Neural cell (in vitro differentiated cells): ENCODE results near the gene EIF4A3. TPM values are rescaled to one million over a fixed set of nuclear protein-coding genes. Genes with fewer than 3 reads are reported as not detected.

Experiments used
- H2AFZ ChIP-seq: fragments of 200-600, 300-800 bp; sonication (generic), shearing (Covaris generic); 2 replicates; pipeline ENCODE4 v1.6.0; 2014; ENCODE audit warnings: low read depth, mild to moderate bottlenecking, antibody characterized with exemption, low read length, moderate library complexity
- H3F3A ChIP-seq: fragments of 200-600 bp; shearing (Covaris generic); 2 replicates; pipeline ENCODE4 v1.6.1; 2016; ENCODE audit warnings: mild to moderate bottlenecking, moderate library complexity, mixed read lengths, antibody characterized with exemption, low read length; ENCODE audit not compliant: insufficient read depth, poor library complexity, severe bottlenecking
- H3K27ac ChIP-seq: fragments of 200-600, 300-800 bp; sonication (generic), shearing (Covaris generic); 2 replicates; pipeline ENCODE4 v1.5.1; 2014; ENCODE audit warnings: mild to moderate bottlenecking, low read length, moderate library complexity
- H3K27me3 ChIP-seq: fragments of 300-800, 200-600 bp; sonication (generic), shearing (Covaris generic); 2 replicates; pipeline ENCODE4 v1.6.0; 2014; ENCODE audit warnings: mild to moderate bottlenecking, low read depth, low read length, moderate library complexity; ENCODE audit not compliant: insufficient read depth
- H3K36me3 ChIP-seq: fragments of 300-800, 200-600 bp; sonication (generic), shearing (Covaris generic); 2 replicates; pipeline ENCODE4 v1.5.1; 2014; ENCODE audit warnings: mild to moderate bottlenecking, antibody characterized with exemption, low read length, moderate library complexity; ENCODE audit not compliant: insufficient read depth
- H3K4me2 ChIP-seq: fragments of 300-800, 200-600 bp; sonication (generic), shearing (Covaris generic); 2 replicates; pipeline ENCODE4 v1.6.0; 2014; ENCODE audit warnings: mild to moderate bottlenecking, low read length
- H3K4me3 ChIP-seq: fragments of 300-800, 200-600 bp; sonication (generic), shearing (Covaris generic); 2 replicates; pipeline ENCODE4 v1.5.1; 2014; ENCODE audit warnings: mild to moderate bottlenecking, low read length, moderate library complexity
- H3K79me2 ChIP-seq: fragments of 200-600 bp; shearing (Covaris generic); replicated peaks from 2 replicates; pipeline ENCODE4 v1.6.0; 2014; ENCODE audit warnings: mild to moderate bottlenecking, low read length, moderate library complexity; ENCODE audit not compliant: insufficient read depth
- H3K9ac ChIP-seq: fragments of 300-800, 200-600 bp; sonication (generic), shearing (Covaris generic); 2 replicates; pipeline ENCODE4 v1.6.1; 2016; ENCODE audit warnings: mild to moderate bottlenecking, low read length, mixed read lengths
- H3K9me2 ChIP-seq: fragments of 200-600 bp; shearing (Covaris generic); 2 replicates; pipeline ENCODE4 v1.6.1; 2016; ENCODE audit warnings: mild to moderate bottlenecking, low read length, mixed read lengths; ENCODE audit not compliant: insufficient read depth
- H3K9me3 ChIP-seq: fragments of 200-600, 300-800 bp; sonication (generic), shearing (Covaris generic); 2 replicates; pipeline ENCODE4 v1.6.1; 2016; ENCODE audit warnings: mild to moderate bottlenecking, mixed run types, low read length, moderate library complexity, mixed read lengths
- H4K20me1 ChIP-seq: fragments of 200-600 bp; shearing (Covaris generic); 2 replicates; pipeline ENCODE4 v1.6.1; 2016; ENCODE audit warnings: mild to moderate bottlenecking, mixed run types; ENCODE audit not compliant: insufficient read depth
- EP300 ChIP-seq: fragments of 450-650 bp; conservative IDR thresholded peaks from 2 replicates; pipeline ENCODE4 v1.6.1; 2014; ENCODE audit warnings: antibody characterized with exemption, mild to moderate bottlenecking, moderate library complexity; ENCODE audit not compliant: poor library complexity, severe bottlenecking
- EZH2 ChIP-seq: fragments of 200-600, 300-800 bp; shearing (Covaris generic), sonication (generic); IDR thresholded peaks from 2 replicates; pipeline ENCODE4 v1.6.1; 2014; ENCODE audit warnings: antibody characterized with exemption, low read length, borderline replicate concordance, mild to moderate bottlenecking; ENCODE audit not compliant: insufficient read depth, poor library complexity, severe bottlenecking
- MXI1 ChIP-seq: fragments of 450-650 bp; conservative IDR thresholded peaks from 2 replicates; pipeline ENCODE4 v1.6.1; 2014; ENCODE audit warnings: antibody characterized with exemption, mild to moderate bottlenecking; ENCODE audit not compliant: poor library complexity, severe bottlenecking
- POLR2AphosphoS5 ChIP-seq: IDR thresholded peaks from 2 replicates; pipeline ENCODE4 v1.6.1; 2012
- RAD21 ChIP-seq: fragments of 450-650 bp; conservative IDR thresholded peaks from 2 replicates; pipeline ENCODE4 v1.6.1; 2014; ENCODE audit warnings: antibody characterized with exemption, mild to moderate bottlenecking, moderate library complexity
- SMC3 ChIP-seq: fragments of 450-650 bp; conservative IDR thresholded peaks from 2 replicates; pipeline ENCODE4 v1.6.1; 2014; ENCODE audit warnings: antibody characterized with exemption, mild to moderate bottlenecking, moderate library complexity; ENCODE audit not compliant: poor library complexity
- TAF1 ChIP-seq: IDR thresholded peaks from 2 replicates; pipeline ENCODE4 v1.6.1; 2012; ENCODE audit warnings: low read depth
- polyA plus RNA-seq: library from polyadenylated mRNA; depleted of rRNA; stranded (reverse); fragments of >200 nt; gene quantifications from 2 replicates; pipeline ENCODE4 v1.2.3, GENCODE V29; 2014
- TF ChIP-seq, protein P1 (sequence below): IDR thresholded peaks from 2 replicates; pipeline ENCODE4 v1.6.1; 2012; ENCODE audit warnings: borderline replicate concordance
- TF ChIP-seq, protein P2 (sequence below): fragments of 450-650 bp; IDR thresholded peaks from 2 replicates; pipeline ENCODE4 v1.5.1; 2014; ENCODE audit warnings: antibody characterized with exemption, mild to moderate bottlenecking, moderate library complexity; ENCODE audit not compliant: poor library complexity, severe bottlenecking

Gene EIF4A3
- polyA plus RNA-seq, 1 donor from 2014 or later, result 109 TPM

DNA sequence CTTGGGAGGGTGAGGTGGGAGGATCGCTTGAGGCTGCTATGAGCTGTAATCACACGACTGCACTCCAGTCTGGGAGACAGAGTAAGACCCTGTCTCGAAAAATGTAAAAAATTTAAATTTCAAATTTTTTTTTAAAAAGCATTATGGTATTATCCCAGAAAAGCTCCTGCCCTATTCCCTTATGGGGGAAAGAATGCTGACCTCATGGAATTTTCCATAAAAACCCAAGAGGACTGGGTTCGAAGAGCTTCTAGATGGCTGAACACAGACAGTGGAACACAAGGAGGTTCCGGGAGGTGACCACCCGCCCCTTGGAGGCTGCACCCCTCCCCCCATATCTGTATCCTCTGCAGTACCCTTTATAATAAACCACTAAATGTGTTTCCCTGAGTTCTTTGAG, 4.0 kb downstream of the EIF4A3 start:
- Histone ChIP-seq H3K9me3 (no peaks in the 10 kb centered on the region), H3K79me2 (peaks cover 35% of the 10 kb centered on the region), H3F3A (no peaks in the 10 kb centered on the region), H3K36me3 (peaks cover 21% of the 10 kb centered on the region), H3K4me2 (no peak overlapping the region), H3K4me3 (no peak overlapping the region), H3K9me2 (no peaks in the 10 kb centered on the region), H2AFZ (no peak overlapping the region), H3K27ac (no peak overlapping the region), H3K9ac (no peak overlapping the region), H4K20me1 (peaks cover 3% of the 10 kb centered on the region), H3K27me3 (no peaks in the 10 kb centered on the region)
- TF ChIP-seq, protein P1, sequence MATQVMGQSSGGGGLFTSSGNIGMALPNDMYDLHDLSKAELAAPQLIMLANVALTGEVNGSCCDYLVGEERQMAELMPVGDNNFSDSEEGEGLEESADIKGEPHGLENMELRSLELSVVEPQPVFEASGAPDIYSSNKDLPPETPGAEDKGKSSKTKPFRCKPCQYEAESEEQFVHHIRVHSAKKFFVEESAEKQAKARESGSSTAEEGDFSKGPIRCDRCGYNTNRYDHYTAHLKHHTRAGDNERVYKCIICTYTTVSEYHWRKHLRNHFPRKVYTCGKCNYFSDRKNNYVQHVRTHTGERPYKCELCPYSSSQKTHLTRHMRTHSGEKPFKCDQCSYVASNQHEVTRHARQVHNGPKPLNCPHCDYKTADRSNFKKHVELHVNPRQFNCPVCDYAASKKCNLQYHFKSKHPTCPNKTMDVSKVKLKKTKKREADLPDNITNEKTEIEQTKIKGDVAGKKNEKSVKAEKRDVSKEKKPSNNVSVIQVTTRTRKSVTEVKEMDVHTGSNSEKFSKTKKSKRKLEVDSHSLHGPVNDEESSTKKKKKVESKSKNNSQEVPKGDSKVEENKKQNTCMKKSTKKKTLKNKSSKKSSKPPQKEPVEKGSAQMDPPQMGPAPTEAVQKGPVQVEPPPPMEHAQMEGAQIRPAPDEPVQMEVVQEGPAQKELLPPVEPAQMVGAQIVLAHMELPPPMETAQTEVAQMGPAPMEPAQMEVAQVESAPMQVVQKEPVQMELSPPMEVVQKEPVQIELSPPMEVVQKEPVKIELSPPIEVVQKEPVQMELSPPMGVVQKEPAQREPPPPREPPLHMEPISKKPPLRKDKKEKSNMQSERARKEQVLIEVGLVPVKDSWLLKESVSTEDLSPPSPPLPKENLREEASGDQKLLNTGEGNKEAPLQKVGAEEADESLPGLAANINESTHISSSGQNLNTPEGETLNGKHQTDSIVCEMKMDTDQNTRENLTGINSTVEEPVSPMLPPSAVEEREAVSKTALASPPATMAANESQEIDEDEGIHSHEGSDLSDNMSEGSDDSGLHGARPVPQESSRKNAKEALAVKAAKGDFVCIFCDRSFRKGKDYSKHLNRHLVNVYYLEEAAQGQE, result no peak
- TF ChIP-seq RAD21 (no peak), MXI1 (no peak), EZH2 (no peak), SMC3 (no peak), POLR2AphosphoS5 (no peak), EP300 (no peak), TAF1 (no peak)
- TF ChIP-seq, protein P2, sequence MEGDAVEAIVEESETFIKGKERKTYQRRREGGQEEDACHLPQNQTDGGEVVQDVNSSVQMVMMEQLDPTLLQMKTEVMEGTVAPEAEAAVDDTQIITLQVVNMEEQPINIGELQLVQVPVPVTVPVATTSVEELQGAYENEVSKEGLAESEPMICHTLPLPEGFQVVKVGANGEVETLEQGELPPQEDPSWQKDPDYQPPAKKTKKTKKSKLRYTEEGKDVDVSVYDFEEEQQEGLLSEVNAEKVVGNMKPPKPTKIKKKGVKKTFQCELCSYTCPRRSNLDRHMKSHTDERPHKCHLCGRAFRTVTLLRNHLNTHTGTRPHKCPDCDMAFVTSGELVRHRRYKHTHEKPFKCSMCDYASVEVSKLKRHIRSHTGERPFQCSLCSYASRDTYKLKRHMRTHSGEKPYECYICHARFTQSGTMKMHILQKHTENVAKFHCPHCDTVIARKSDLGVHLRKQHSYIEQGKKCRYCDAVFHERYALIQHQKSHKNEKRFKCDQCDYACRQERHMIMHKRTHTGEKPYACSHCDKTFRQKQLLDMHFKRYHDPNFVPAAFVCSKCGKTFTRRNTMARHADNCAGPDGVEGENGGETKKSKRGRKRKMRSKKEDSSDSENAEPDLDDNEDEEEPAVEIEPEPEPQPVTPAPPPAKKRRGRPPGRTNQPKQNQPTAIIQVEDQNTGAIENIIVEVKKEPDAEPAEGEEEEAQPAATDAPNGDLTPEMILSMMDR, result no peak

DNA sequence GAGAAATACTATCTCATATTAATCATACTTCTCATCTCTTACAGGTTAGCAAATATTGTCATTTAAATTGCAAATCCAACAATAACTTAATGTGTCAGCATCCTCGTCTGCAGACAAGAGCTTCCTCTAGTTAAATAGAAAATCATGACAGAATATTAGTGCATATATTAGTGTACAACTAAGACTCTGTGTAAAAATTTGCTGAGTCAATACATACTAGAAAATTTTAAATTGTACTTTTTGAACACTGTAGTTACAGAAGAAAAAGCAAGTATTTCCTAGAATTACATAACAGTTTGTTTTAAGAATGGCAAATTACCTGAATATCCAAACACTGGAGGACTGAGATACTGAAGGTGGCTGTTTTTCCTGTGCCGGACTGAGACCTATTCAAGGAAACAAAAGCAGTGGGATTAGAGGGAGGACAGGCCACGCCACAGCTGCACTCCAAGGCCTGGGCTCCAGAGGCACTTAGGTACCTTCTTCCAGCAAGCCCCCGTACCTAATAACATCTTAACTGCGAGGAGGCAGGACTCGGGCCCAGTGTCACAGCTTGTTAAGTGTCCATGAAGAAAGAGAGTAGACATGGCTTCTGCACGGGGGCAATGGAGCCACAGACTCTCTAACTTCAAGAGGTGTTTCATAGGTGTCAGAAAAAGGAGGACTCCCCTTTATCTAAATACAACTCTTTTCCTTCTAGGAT, 5.3 kb downstream of the EIF4A3 start:
- Histone ChIP-seq H3K4me3 (no peak overlapping the region), H4K20me1 (peaks cover 3% of the 10 kb centered on the region), H3K9me3 (no peaks in the 10 kb centered on the region), H3K79me2 (peaks cover 33% of the 10 kb centered on the region), H3K27me3 (no peaks in the 10 kb centered on the region), H3K27ac (no peak overlapping the region), H3K36me3 (peaks cover 21% of the 10 kb centered on the region), H3F3A (no peaks in the 10 kb centered on the region), H3K9me2 (no peaks in the 10 kb centered on the region), H2AFZ (no peak overlapping the region), H3K9ac (no peak overlapping the region), H3K4me2 (no peak overlapping the region)
- TF ChIP-seq, protein P2, result no peak
- TF ChIP-seq RAD21 (no peak), TAF1 (no peak), POLR2AphosphoS5 (no peak), SMC3 (no peak), MXI1 (no peak), EP300 (no peak), EZH2 (no peak)
- TF ChIP-seq, protein P1, result no peak
